Panc1 (cell line): ENCODE measurements around the gene NR5A1.

Experiments used
- CTCF ChIP-seq: fragments of 450-650 bp; IDR thresholded peaks from 2 replicates; pipeline ENCODE4 v1.5.1; 2017; ENCODE audit warnings: mild to moderate bottlenecking
- POLR2AphosphoS5 ChIP-seq: IDR thresholded peaks from 2 replicates; pipeline ENCODE4 v1.6.1; 2012; ENCODE audit warnings: mild to moderate bottlenecking, low read depth, low read length, moderate library complexity
- REST ChIP-seq, 2 experiments: IDR thresholded peaks; 2 replicates each; pipeline ENCODE4 v1.6.1; 2011 to 2012; ENCODE audit warnings: low read depth in 2 of 2, control low read depth in 1 of 2, low read length in 1 of 2, mild to moderate bottlenecking in 1 of 2, moderate library complexity in 1 of 2; ENCODE audit not compliant: insufficient read depth in 1 of 2

- no peak for TF ChIP-seq CTCF
- TF ChIP-seq REST (IDR thresholded peaks at IDR 0.05; ENCODE audit: insufficient read depth in 1 of 2, low read depth in 2 of 2, low read length in 1 of 2) = no peak
- TF ChIP-seq POLR2AphosphoS5 = no peak
Measured at GRCh38 chr9:124503713-124504529, 3.3 kb downstream of the NR5A1 start.
